Liver (tissue), 9 donors: ENCODE results near the gene HOXD12. TPM values are rescaled to one million over a fixed set of nuclear protein-coding genes. Genes with fewer than 3 reads are reported as not detected.

ENCODE experiments used
- DNase-seq: peaks from one replicate; pipeline ENCODE4 v3.0.0-alpha.2; 2017; ENCODE audit warnings: low spot score
- H3K27ac ChIP-seq, 2 donors: one replicate each; pipeline ENCODE4 v1.7.0; 2013; ENCODE audit warnings: inconsistent platforms in 2 of 2, low read length in 2 of 2, control low read depth in 1 of 2, low read depth in 1 of 2, mild to moderate bottlenecking in 1 of 2
- H3K27me3 ChIP-seq, 4 donors: one replicate each; pipeline versions ENCODE4 v1.6.1 to v1.7.0; 2013; ENCODE audit warnings: low read length in 3 of 4, inconsistent platforms in 1 of 4, mild to moderate bottlenecking in 1 of 4, moderate library complexity in 1 of 4; ENCODE audit not compliant: control insufficient read depth in 4 of 4, insufficient read depth in 4 of 4
- H3K36me3 ChIP-seq, 4 donors: one replicate each; pipeline versions ENCODE4 v1.6.1 to v1.7.0; 2013; ENCODE audit warnings: low read length in 3 of 4, mild to moderate bottlenecking in 3 of 4, low read depth in 1 of 4, moderate library complexity in 1 of 4; ENCODE audit not compliant: control insufficient read depth in 4 of 4, insufficient read depth in 3 of 4
- H3K4me1 ChIP-seq, 4 donors: one replicate each; pipeline versions ENCODE4 v1.6.1 to v1.7.0; 2013; ENCODE audit warnings: low read length in 3 of 4, mild to moderate bottlenecking in 3 of 4, moderate library complexity in 1 of 4; ENCODE audit not compliant: control insufficient read depth in 4 of 4, insufficient read depth in 4 of 4
- H3K4me3 ChIP-seq, 3 donors: one replicate each; pipeline versions ENCODE4 v1.6.1 to v1.7.0; 2013; ENCODE audit warnings: low read length in 3 of 3, control low read depth in 1 of 3, low read depth in 1 of 3, mild to moderate bottlenecking in 1 of 3
- H3K9ac ChIP-seq, 2 donors: one replicate each; pipeline ENCODE4 v1.7.0; 2013; ENCODE audit warnings: low read length in 2 of 2, mild to moderate bottlenecking in 2 of 2, moderate library complexity in 2 of 2, control low read depth in 1 of 2, low read depth in 1 of 2
- H3K9me3 ChIP-seq, 4 donors: one replicate each; pipeline versions ENCODE4 v1.6.1 to v1.7.0; 2013; ENCODE audit warnings: low read length in 3 of 4; ENCODE audit not compliant: control insufficient read depth in 4 of 4
- CTCF ChIP-seq: fragments of 150-350 bp; IDR thresholded peaks from 2 replicates; pipeline ENCODE4 v1.5.1; 2017; ENCODE audit warnings: improper control_type of control experiment, low read depth, low read length; ENCODE audit not compliant: missing input control
- EGR1 ChIP-seq, 2 donors: IDR thresholded peaks; 2 replicates each; pipeline ENCODE4 v1.6.1; 2016 to 2018; ENCODE audit warnings: antibody characterized with exemption in 2 of 2, low read depth in 2 of 2
- FOXA1 ChIP-seq: IDR thresholded peaks from 2 replicates; pipeline ENCODE4 v1.6.1; 2016; ENCODE audit warnings: antibody characterized with exemption
- FOXA2 ChIP-seq: IDR thresholded peaks from 2 replicates; pipeline ENCODE4 v1.6.1; 2016; ENCODE audit warnings: antibody characterized with exemption
- GABPA ChIP-seq, 2 donors: IDR thresholded peaks in 1 of 2; conservative IDR thresholded peaks in 1 of 2; 2 replicates each; pipeline ENCODE4 v1.6.1; 2016; ENCODE audit warnings: antibody characterized with exemption in 2 of 2, mild to moderate bottlenecking in 1 of 2, moderate library complexity in 1 of 2
- RAD21 ChIP-seq, 2 donors: IDR thresholded peaks; 2 replicates each; pipeline ENCODE4 v1.6.1; 2016; ENCODE audit warnings: antibody characterized with exemption in 2 of 2, mild to moderate bottlenecking in 2 of 2
- RXRA ChIP-seq, 2 donors: IDR thresholded peaks; 2 replicates each; pipeline ENCODE4 v1.6.1; 2017 to 2018; ENCODE audit warnings: antibody characterized with exemption in 2 of 2, mild to moderate bottlenecking in 1 of 2
- SP1 ChIP-seq: IDR thresholded peaks from 2 replicates; pipeline ENCODE4 v1.6.1; 2018; ENCODE audit warnings: antibody characterized with exemption, mild to moderate bottlenecking
- TAF1 ChIP-seq: conservative IDR thresholded peaks from 2 replicates; pipeline ENCODE4 v1.6.1; 2016; ENCODE audit warnings: antibody characterized with exemption, mild to moderate bottlenecking
- YY1 ChIP-seq: IDR thresholded peaks from 2 replicates; pipeline ENCODE4 v1.6.1; 2016; ENCODE audit warnings: antibody characterized with exemption, mild to moderate bottlenecking
- ZBTB33 ChIP-seq: IDR thresholded peaks from 2 replicates; pipeline ENCODE4 v1.6.1; 2016; ENCODE audit warnings: antibody characterized with exemption
- WGBS: extraction: QIAGEN DNeasy Blood & Tissue Kit; methylation state at CpG from one replicate; pipeline ENCODE4 v1.1.7; 2013; 5-methylcytosine and 5-hydroxymethylcytosine counted together
- polyA plus RNA-seq, 2 donors: library from polyadenylated mRNA; stranded (reverse) in 1 of 2; unstranded in 1 of 2; fragments of 200-250 nt in 1 of 2; fragments of >200 nt in 1 of 2; fragmentation: Nextera tagmentation in 1 of 2; extraction: Ambion mirVana in 1 of 2; gene quantifications; one replicate each; pipeline versions ENCODE4 v1.2.1 to v1.2.3, GENCODE V29; 2013 to 2015
- total RNA-seq, 2 donors: library from RNA; depleted of rRNA; stranded (reverse); fragments of >200 nt; gene quantifications; one replicate each; pipeline ENCODE4 v1.2.3, GENCODE V29; 2014
- donor health status: healthy.
- donor health status: healthy.
- donor health status: healthy.
- donor health status: healthy.
- donor health status: healthy.

HOXD12 gene
- total and polyA plus RNA-seq, 4 donors, result not detected

- TF ChIP-seq RAD21 (IDR thresholded peaks at IDR 0.05) (no peak), CTCF (peak; percentile 4)
- no peak for DNase-seq
- Histone ChIP-seq H3K36me3 (no peaks in the 10 kb centered on the region), H3K27ac (no peak overlapping the region), H3K9me3 (peaks cover 0 to 4% (median 2%) of the 10 kb centered on the region in 4 donors), H3K4me3 (no peak overlapping the region), H3K4me1 (peaks cover 10 to 25% (median 19%) of the 10 kb centered on the region in 4 donors), H3K9ac (no peak overlapping the region), H3K27me3 (peaks cover 15 to 62% (median 36%) of the 10 kb centered on the region in 4 donors)
These were observed 9.7 kb upstream of the HOXD12 start for GRCh38 chr2:176089843-176090395.

- Histone ChIP-seq H3K4me1 (peaks cover 10 to 22% (median 16%) of the 10 kb centered on the region in 4 donors), H3K27ac (no peak overlapping the region), H3K9me3 (peaks cover 0 to 4% (median 2%) of the 10 kb centered on the region in 4 donors), H3K36me3 (no peaks in the 10 kb centered on the region), H3K27me3 (peaks cover 10 to 55% (median 33%) of the 10 kb centered on the region in 4 donors), H3K4me3 (no peak overlapping the region), H3K9ac (no peak overlapping the region)
- 20% methylated on average over 5 of the region's 5 CpGs for WGBS
- DNase-seq, result no peak
- TF ChIP-seq EGR1 (IDR thresholded peaks at IDR 0.05; ENCODE audit: low read depth in 2 of 2) (no peak), RXRA (IDR thresholded peaks at IDR 0.05) (no peak), FOXA2 (no peak), TAF1 (no peak), YY1 (no peak), SP1 (no peak), RAD21 (IDR thresholded peaks at IDR 0.05) (no peak), GABPA (IDR thresholded peaks at IDR 0.05 in 1 of 2, conservative IDR thresholded peaks at IDR 0.05 in 1 of 2) (no peak), CTCF (no peak), ZBTB33 (no peak), FOXA1 (no peak)
These were observed 8.7 kb upstream of the HOXD12 start for GRCh38 chr2:176090862-176091261.
